Astrocyte of the cerebellum (primary cell): ENCODE data around the gene TSPAN32.
"Not testable (repeated sequence)": the region's sequence is repeated elsewhere in the genome, so short reads cannot be mapped to it uniquely, and the experiment has no call there.

Experiments
- DNase-seq: peaks from one replicate; pipeline ENCODE4 v3.0.0-alpha.2; 2011; ENCODE audit warnings: low read depth
- H3K4me3 ChIP-seq: 2 replicates; pipeline ENCODE4 v1.5.1; 2011; ENCODE audit warnings: mild to moderate bottlenecking, low read depth, low read length, moderate library complexity
- CTCF ChIP-seq: IDR thresholded peaks from 2 replicates; pipeline ENCODE4 v1.5.1; 2012; ENCODE audit warnings: low read length, low read depth, moderate library complexity, mild to moderate bottlenecking; ENCODE audit errors: missing control alignments
- in situ Hi-C: cut with HindIII; loops from 2 replicates; pipeline ENCODE4 v1.10.0; 2017; ENCODE audit warnings: low sequenced_read_pairs

TSPAN32 gene

GRCh38 chr11:2363577-2364370 lies 62.0 kb downstream of the TSPAN32 start:
- DNase-seq = no peak
- H3K4me3 ChIP-seq = no peak overlapping the region
- no peak for TF ChIP-seq CTCF
- in situ Hi-C loops = no loop called here

- H3K4me3 ChIP-seq, DNase-seq, in situ Hi-C loops: not testable (repeated sequence)
Observed at GRCh38 chr11:2364386-2364785, 62.6 kb downstream of the TSPAN32 start.

GRCh38 chr11:2365571-2366210 lies 63.9 kb downstream of the TSPAN32 start:
- DNase-seq = no peak
- no peak for TF ChIP-seq CTCF
- in situ Hi-C loops = no loop called here
- H3K4me3 ChIP-seq = no peak overlapping the region

GRCh38 chr11:2366276-2366675 lies 64.5 kb downstream of the TSPAN32 start:
- in situ Hi-C loops = no loop called here
- no peak for TF ChIP-seq CTCF
- H3K4me3 ChIP-seq = no peak overlapping the region
- no peak for DNase-seq

- H3K4me3 ChIP-seq = no peak overlapping the region
- no peak for DNase-seq
- in situ Hi-C loops = no loop called here
- peak; percentile 23 for TF ChIP-seq CTCF
Observed at GRCh38 chr11:2366733-2367132, 64.9 kb downstream of the TSPAN32 start.

GRCh38 chr11:2367266-2368160 lies 65.7 kb downstream of the TSPAN32 start:
- H3K4me3 ChIP-seq = no peak overlapping the region
- in situ Hi-C loops = no loop called here

More at GRCh38 chr11:2367266-2368160, 65.7 kb downstream of the TSPAN32 start:
- no peak for TF ChIP-seq CTCF
- no peak for DNase-seq
